ENCODE measurements around the gene ACOT7.
A peak's percentile ranks its signal among the peaks of the same experiment; 100 is the strongest.

The ACOT7 gene

GRCh38 chr1:6425658-6426057, 32.1 kb upstream of the ACOT7 start:
- DNase-seq (ENCODE audit: low read depth, low spot score), result no peak

DNA sequence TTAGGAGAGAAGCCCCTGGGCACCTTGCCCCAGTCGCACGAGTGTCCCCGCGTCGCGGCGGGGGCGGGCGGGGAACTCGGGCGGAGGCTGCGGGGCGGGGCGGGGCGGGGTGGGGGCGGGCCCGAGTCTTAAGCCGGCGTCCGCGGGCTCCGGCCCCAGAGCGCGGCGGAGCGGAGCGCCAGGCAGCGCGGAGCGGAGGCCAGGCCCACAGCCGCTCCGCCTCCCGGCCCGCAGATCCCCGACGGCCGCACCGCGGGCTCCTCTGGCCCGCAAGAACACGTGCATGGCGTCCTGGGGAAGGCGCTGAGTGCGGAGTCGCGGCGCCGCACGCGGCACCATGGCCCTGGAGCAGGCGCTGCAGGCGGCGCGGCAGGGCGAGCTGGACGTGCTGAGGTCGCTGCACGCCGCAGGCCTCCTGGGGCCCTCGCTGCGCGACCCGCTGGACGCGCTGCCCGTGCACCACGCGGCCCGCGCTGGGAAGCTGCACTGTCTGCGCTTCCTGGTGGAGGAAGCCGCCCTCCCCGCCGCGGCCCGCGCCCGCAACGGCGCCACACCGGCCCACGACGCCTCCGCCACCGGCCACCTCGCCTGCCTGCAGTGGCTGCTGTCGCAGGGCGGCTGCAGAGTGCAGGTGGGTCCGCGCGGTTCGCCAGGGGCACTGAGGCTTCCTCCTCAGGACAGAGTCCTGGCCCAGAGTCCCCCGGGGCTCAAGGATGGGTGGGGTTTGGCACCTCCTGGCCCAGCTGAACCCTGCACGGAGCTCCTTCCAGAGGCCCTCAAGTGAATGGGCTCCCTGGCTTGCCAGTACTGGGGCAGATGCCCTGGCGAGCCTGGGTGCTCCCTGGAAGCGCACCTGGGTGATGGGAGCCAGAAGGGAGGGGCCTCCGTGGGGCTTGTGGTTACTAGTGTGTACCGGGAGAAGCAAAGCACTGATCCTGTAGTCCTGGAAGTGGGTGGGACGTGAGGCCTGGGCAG, 31.3 kb upstream of the ACOT7 start, which contains the start of gene ESPN:
Gene ESPN, plus strand, starts transcription at position 158 of the 975 bp plus-strand sequence. Its CDS starts 180 bp downstream, at position 338.
- H3K4me3 ChIP-seq (ENCODE audit: low read length), result no peak within 1 kb of the TSS
- no peak for DNase-seq (ENCODE audit: low read depth, low spot score)

More at GRCh38 chr1:6425658-6426057, 32.1 kb upstream of the ACOT7 start:
- no peak overlapping the region for H3K4me3 ChIP-seq (ENCODE audit: low read length)

DNA sequence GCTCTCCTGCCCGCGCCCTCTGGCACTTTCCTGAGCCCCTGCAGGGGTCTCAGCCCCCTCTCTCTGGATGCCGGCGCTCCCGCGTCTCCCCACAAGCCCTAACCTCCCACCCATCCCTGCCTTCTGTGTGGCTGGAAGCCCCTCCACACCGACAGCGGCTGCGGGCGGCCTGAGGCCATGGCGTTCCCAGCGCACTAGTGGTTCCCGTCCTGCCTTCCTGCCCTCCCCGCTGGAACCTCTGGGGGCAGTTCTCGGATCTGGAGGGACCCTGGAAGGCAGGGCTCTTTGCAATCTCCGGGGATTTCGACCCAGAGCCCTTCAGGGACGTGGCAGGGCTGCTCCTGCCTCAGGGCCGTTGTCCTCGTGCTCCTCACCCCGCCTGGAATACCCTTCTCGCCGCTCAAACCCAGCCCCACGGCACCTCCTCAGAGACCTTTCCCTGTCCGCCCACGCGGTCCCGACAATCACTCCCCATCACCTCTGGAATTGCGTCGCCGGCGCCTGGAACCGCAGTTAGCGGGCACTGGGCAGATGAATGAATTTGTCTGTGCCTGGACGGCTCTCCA, 30.5 kb upstream of the ACOT7 start:
- DNase-seq (ENCODE audit: low read depth, low spot score), result no peak
- no peak overlapping the region for H3K4me3 ChIP-seq (ENCODE audit: low read length)

- no peak overlapping the region for H3K4me3 ChIP-seq (ENCODE audit: low read length)
- no peak for DNase-seq (ENCODE audit: low read depth, low spot score)
Measured at GRCh38 chr1:6423321-6423999, 29.9 kb upstream of the ACOT7 start.

DNA sequence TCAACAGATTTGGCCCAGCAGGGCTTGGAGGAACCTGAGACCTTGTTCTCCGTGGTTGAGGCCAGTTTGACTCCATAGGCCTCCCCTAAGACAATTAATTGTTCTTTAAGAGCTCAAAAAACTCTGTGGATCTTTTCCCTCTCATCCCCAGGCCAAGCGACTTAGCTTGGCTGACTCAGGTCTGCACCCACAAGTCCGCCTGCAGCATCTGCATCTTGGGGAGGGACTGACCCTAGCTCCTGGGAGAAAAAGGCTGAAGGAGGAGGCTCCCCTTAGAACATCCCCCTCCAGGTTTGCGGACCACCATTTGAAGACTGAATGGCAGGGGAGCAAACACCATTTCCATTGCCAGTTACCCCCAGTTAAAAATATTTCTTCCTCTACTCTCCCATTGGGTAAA, 27.7 kb upstream of the ACOT7 start:
- DNase-seq (ENCODE audit: low read depth, low spot score), result no peak

DNA sequence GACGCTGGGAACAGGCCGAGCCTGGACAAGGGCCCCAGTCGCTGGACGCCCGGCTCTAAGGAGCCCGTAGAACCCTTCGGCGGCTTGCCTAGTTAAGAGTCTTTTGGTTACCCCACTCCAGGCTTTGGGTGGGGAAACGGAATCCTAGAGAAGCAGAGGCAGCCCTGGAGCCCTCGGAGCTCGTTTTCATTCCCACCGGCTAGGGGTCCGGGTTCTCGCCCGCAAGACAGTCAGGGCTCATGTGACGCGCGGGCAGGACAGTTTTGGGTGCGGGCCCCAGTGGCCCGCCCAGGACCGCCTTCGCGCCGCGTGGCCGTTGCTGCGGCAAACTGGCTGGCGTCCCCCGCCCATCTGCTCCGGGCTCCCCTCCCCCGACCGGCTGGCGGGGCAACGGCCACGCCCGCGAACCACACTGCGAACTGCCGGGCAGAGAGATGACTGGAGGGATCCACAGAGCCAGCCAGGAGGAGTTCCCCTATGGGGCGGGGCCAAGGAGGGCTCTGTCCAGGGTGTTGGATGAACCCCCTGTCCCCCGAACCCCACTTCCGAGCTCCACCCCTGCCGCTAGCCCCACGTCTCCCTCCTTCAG, 27.0 kb upstream of the ACOT7 start:
- no peak for DNase-seq (ENCODE audit: low read depth, low spot score)

More for the DNA sequence above, 27.7 kb upstream of the ACOT7 start:
- no peak overlapping the region for H3K4me3 ChIP-seq (ENCODE audit: low read length)

DNA sequence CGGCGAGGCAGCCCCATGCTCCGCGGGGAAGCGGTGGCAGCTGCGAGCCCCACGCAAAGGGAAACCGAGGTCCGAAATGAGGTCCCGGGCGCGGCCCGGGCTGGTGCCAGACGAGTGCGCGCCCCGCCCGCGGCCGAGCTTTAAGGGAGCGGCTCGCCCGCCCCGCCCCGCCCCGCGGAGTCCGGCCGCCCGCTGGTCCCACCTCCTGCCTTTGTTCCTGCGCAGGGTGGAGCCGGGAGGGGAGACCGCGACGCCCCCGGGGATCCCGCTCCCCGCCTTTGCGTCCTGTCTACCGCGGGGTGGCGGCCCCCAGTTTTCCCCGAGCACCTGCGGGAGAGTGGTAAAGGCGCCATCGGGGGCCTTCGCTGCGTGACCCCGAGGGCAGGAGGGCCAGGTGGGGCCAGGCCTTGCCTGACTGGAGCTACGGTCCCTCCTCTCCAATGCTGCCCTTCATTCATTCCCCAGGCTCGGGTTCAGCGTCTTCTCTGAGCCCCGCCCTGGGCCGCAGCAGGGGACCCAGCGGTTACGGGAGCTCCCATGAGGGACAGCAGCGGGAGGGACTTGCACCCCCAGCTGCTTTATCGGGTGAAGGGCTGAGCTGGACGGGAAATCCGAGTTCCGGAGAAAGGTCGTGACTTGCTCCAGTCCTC, 26.4 kb upstream of the ACOT7 start, which contains the start of gene HES2:
Gene HES2, minus strand, starts transcription at position 116 of the 650 bp plus-strand sequence. Its CDS starts 99 bp downstream, at position 17.
- no peak within 1 kb of the TSS; the same call in 1 of the 2 replicates for H3K4me3 ChIP-seq (ENCODE audit: low read length)
- DNase-seq (ENCODE audit: low read depth, low spot score), result no peak

More for the DNA sequence above, 27.0 kb upstream of the ACOT7 start:
- no peak overlapping the region for H3K4me3 ChIP-seq (ENCODE audit: low read length)

- H3K4me3 ChIP-seq (ENCODE audit: low read length), result no peak overlapping the region
- no peak for DNase-seq (ENCODE audit: low read depth, low spot score)
Measured at GRCh38 chr1:6419397-6419803, 25.8 kb upstream of the ACOT7 start.

- no peak for DNase-seq (ENCODE audit: low read depth, low spot score)
- no peak overlapping the region for H3K4me3 ChIP-seq (ENCODE audit: low read length)
Measured at GRCh38 chr1:6418668-6419396, 25.3 kb upstream of the ACOT7 start.

DNA sequence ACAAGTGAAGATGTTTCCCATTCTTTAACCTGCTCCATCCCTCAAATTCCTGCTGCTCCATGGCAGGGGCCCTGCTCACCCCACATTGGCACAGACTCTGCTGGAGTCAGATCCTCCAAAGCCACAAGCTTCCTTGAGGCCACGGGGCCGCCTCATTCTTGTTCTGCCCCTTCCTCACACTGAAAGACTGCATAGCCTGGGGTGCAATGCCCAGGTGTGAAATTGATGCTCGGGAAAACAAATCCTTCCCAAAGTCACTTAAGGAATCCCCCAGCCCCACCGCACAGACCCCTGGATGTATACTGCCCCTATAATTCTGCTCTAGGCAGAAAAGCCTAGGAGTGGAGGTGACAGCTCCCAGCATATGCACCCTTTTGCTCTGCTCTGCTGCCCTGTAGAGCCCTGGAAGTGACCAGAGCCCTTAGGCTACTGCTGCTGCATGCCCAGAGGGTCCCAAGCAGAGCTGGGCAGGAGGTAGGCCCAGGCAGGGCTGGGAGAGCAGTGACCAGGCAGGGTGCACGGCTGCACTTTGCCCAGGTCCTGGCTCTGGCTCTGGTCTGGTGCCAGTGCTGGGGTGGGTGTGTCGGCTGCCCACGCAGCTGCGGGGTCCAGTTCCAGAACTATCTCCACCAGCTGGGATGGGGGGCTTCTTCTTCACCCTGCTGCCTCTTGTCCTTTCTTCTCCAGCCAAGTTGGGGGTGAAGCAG, 24.5 kb upstream of the ACOT7 start:
- no peak for DNase-seq (ENCODE audit: low read depth, low spot score)
- no peak overlapping the region for H3K4me3 ChIP-seq (ENCODE audit: low read length)

GRCh38 chr1:6416906-6417305, 23.3 kb upstream of the ACOT7 start:
- H3K4me3 ChIP-seq (ENCODE audit: low read length), result no peak overlapping the region
- DNase-seq (ENCODE audit: low read depth, low spot score), result no peak

DNA sequence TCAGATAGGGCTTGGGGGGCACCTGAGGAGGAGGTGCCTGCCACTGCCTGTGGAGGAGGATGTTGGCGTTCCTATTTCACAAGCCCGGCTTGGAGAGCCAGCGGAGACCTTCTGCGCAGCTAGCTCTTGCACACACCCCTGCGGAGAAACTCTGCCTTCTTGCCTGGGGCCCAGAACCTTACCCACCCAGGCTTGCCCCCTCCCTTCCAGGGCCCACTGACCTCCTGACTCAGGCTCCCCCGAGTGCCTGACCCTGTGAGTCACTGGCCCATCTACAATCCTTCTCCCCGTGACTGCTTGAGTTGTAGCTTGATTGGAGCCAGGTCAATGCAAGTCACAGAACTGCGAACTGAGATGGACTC, 22.7 kb upstream of the ACOT7 start:
- no peak for DNase-seq (ENCODE audit: low read depth, low spot score)
- H3K4me3 ChIP-seq (ENCODE audit: low read length), result no peak overlapping the region

GRCh38 chr1:6414881-6415626, 21.5 kb upstream of the ACOT7 start:
- H3K4me3 ChIP-seq (ENCODE audit: low read length), result no peak overlapping the region
- no peak for DNase-seq (ENCODE audit: low read depth, low spot score)

- peak; percentile 47 for DNase-seq (ENCODE audit: low read depth, low spot score)
- H3K4me3 ChIP-seq (ENCODE audit: low read length), result peak overlapping the region; percentile 13; the same call in 1 of the 2 replicates
Measured at GRCh38 chr1:6414443-6414844, 20.9 kb upstream of the ACOT7 start.

GRCh38 chr1:6412896-6413295, 19.3 kb upstream of the ACOT7 start:
- no peak overlapping the region for H3K4me3 ChIP-seq (ENCODE audit: low read length)
- no peak for DNase-seq (ENCODE audit: low read depth, low spot score)

GRCh38 chr1:6410248-6410893, 16.8 kb upstream of the ACOT7 start:
- H3K4me3 ChIP-seq (ENCODE audit: low read length), result no peak overlapping the region
- DNase-seq (ENCODE audit: low read depth, low spot score), result no peak
